HEK293T (cell line): ENCODE measurements around the gene STN1.

ENCODE experiments used
- BHLHE40 ChIP-seq: fragments of 450-650 bp; IDR thresholded peaks from 2 replicates; pipeline ENCODE4 v1.6.1; 2016; ENCODE audit warnings: mild to moderate bottlenecking, moderate library complexity, borderline replicate concordance
- CTBP1 ChIP-seq: fragments of 450-650 bp; IDR thresholded peaks from 2 replicates; pipeline ENCODE4 v1.6.1; 2016; ENCODE audit warnings: borderline replicate concordance
- ELF4 ChIP-seq: fragments of 450-650 bp; IDR thresholded peaks from 2 replicates; pipeline ENCODE4 v1.6.1; 2017; ENCODE audit warnings: antibody characterized with exemption
- FOXA1 ChIP-seq: fragments of 450-650 bp; IDR thresholded peaks from 2 replicates; pipeline ENCODE4 v1.6.1; 2016; ENCODE audit warnings: mild to moderate bottlenecking
- FOXK2 ChIP-seq: fragments of 450-650 bp; IDR thresholded peaks from 2 replicates; pipeline ENCODE4 v1.6.1; 2016; ENCODE audit warnings: mild to moderate bottlenecking
- FOXM1 ChIP-seq: fragments of 450-650 bp; IDR thresholded peaks from 2 replicates; pipeline ENCODE4 v1.6.1; 2017; ENCODE audit warnings: mild to moderate bottlenecking, borderline replicate concordance
- L3MBTL2 ChIP-seq: fragments of 450-650 bp; conservative IDR thresholded peaks from 2 replicates; pipeline ENCODE4 v1.6.1; 2016; ENCODE audit warnings: mild to moderate bottlenecking
- LEF1 ChIP-seq: fragments of 450-650 bp; IDR thresholded peaks from 2 replicates; pipeline ENCODE4 v1.6.1; 2017; ENCODE audit warnings: mild to moderate bottlenecking, borderline replicate concordance
- NFRKB ChIP-seq: fragments of 450-650 bp; IDR thresholded peaks from 2 replicates; pipeline ENCODE4 v1.6.1; 2016; ENCODE audit warnings: mild to moderate bottlenecking, moderate library complexity
- SP1 ChIP-seq: fragments of 450-650 bp; IDR thresholded peaks from 2 replicates; pipeline ENCODE4 v1.6.1; 2017
- SUZ12 ChIP-seq: fragments of 450-650 bp; IDR thresholded peaks from 2 replicates; pipeline ENCODE4 v1.6.1; 2016; ENCODE audit warnings: mild to moderate bottlenecking
- TARDBP ChIP-seq: fragments of 450-650 bp; IDR thresholded peaks from 2 replicates; pipeline ENCODE4 v1.6.1; 2016
- ZNF384 ChIP-seq: fragments of 450-650 bp; IDR thresholded peaks from 2 replicates; pipeline ENCODE4 v1.6.1; 2016
- TF ChIP-seq, protein P1 (sequence below): fragments of 450-650 bp; IDR thresholded peaks from 2 replicates; pipeline ENCODE4 v1.6.1; 2016

DNA sequence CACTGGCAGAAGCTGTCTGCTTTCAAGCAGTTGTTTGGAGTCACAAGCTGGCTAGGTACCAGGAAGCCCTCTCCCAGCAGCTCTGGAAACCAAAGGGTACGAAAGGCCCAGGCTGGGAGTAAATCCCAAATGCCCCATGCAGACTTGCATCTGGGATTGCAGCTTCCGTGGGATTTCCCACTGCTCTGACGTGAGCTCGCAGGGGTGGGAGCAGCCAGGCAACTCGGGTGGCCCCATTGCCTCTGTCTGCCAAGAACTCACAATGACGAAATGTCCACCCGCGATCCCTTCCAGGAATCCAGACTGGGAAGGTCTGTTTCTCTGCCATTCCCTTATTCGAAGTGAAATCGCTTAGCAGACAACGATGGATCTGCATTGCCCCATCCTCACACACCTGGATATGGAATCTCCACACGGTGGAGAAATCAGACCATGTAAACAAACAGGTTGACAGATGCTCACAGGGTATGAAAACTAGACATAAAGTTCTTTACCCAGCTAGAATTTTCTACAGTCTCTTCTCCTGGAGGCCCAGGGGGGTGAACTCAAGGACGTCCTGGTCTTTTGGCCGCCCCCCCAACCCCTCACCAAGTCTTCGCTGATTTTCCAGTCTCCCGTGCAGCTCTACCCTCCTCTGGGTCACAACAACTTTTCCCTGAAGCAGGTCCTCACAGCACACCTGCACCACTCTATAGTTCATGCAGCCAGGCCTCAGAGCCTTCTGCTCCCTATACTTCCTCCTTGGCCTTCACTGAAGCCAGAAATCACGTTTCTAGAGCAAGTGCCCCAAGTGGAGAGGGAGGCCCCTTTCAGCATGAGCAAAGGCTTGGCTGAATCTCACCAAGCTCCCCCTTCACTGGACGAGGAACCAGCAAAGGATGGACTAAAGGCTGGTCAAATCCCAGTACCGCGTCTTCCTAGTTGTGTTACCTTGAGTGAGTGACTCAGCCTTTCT lies 82.6 kb downstream of the STN1 start:
- TF ChIP-seq BHLHE40 (no peak), ELF4 (no peak), CTBP1 (no peak), SUZ12 (no peak), LEF1 (no peak), ZNF384 (no peak), FOXM1 (no peak), SP1 (no peak), FOXA1 (no peak), NFRKB (no peak), FOXK2 (no peak), L3MBTL2 (no peak), TARDBP (no peak)
- TF ChIP-seq, protein P1, sequence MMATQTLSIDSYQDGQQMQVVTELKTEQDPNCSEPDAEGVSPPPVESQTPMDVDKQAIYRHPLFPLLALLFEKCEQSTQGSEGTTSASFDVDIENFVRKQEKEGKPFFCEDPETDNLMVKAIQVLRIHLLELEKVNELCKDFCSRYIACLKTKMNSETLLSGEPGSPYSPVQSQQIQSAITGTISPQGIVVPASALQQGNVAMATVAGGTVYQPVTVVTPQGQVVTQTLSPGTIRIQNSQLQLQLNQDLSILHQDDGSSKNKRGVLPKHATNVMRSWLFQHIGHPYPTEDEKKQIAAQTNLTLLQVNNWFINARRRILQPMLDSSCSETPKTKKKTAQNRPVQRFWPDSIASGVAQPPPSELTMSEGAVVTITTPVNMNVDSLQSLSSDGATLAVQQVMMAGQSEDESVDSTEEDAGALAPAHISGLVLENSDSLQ = no peak
